Fibroblast of skin of left quadriceps (primary cell): ENCODE data around the gene SEC14L1.
"Not testable (repeated sequence)": the region's sequence is repeated elsewhere in the genome, so short reads cannot be mapped to it uniquely, and the experiment has no call there.

Experiments
- DNase-seq, 2 experiments: peaks; one replicate each; pipeline ENCODE4 v3.0.0-alpha.2; 2013; ENCODE audit warnings: low read depth in 2 of 2

The SEC14L1 gene

GRCh38 chr17:77140878-77141767, at the start of gene SEC14L1:
Gene SEC14L1 (plus strand): TSS chr17:77140969. CDS start chr17:77143597, 2,628 bp downstream.
- DNase-seq = no peak

GRCh38 chr17:77092025-77092424, 48.7 kb upstream of the SEC14L1 start:
- DNase-seq = no peak

- no peak for DNase-seq
These were observed 45.3 kb upstream of the SEC14L1 start for GRCh38 chr17:77095461-77095860.

GRCh38 chr17:77096570-77097214, 44.1 kb upstream of the SEC14L1 start:
- no peak for DNase-seq

GRCh38 chr17:77097631-77098180, 43.1 kb upstream of the SEC14L1 start:
- DNase-seq = no peak

GRCh38 chr17:77098884-77099545, 41.8 kb upstream of the SEC14L1 start:
- peak; percentile 53 to 56 for DNase-seq

- no peak for DNase-seq
These were observed 40.8 kb upstream of the SEC14L1 start for GRCh38 chr17:77099997-77100396.

- no peak for DNase-seq
These were observed 39.0 kb upstream of the SEC14L1 start for GRCh38 chr17:77101521-77102410.

- not testable (repeated sequence) for DNase-seq
These were observed 38.2 kb upstream of the SEC14L1 start for GRCh38 chr17:77102411-77103134.

- no peak for DNase-seq
These were observed 35.1 kb upstream of the SEC14L1 start for GRCh38 chr17:77105706-77106105.

GRCh38 chr17:77106874-77107358, 33.9 kb upstream of the SEC14L1 start:
- DNase-seq = no peak

- DNase-seq = no peak
These were observed 33.0 kb upstream of the SEC14L1 start for GRCh38 chr17:77107506-77108433.

- DNase-seq = no peak
These were observed 31.5 kb upstream of the SEC14L1 start for GRCh38 chr17:77109159-77109759.

GRCh38 chr17:77109764-77110359, 30.9 kb upstream of the SEC14L1 start:
- DNase-seq = no peak

GRCh38 chr17:77111165-77111933, 29.4 kb upstream of the SEC14L1 start:
- not testable (repeated sequence) for DNase-seq

- DNase-seq = no peak
These were observed 28.9 kb upstream of the SEC14L1 start for GRCh38 chr17:77111934-77112296.

- no peak for DNase-seq
These were observed 25.3 kb upstream of the SEC14L1 start for GRCh38 chr17:77115510-77115909.

- no peak for DNase-seq
These were observed 24.8 kb upstream of the SEC14L1 start for GRCh38 chr17:77115947-77116346.
